HK-2 (cell line): Measurements from ENCODE around the gene EXOC6B.

Experiments used
- DNase-seq: peaks from one replicate; pipeline ENCODE4 v3.0.0-alpha.2; 2018; ENCODE audit not compliant: unreplicated experiment

EXOC6B gene

GRCh38 chr2:72793798-72794440, 31.9 kb downstream of the EXOC6B start:
- DNase-seq = no peak

DNA sequence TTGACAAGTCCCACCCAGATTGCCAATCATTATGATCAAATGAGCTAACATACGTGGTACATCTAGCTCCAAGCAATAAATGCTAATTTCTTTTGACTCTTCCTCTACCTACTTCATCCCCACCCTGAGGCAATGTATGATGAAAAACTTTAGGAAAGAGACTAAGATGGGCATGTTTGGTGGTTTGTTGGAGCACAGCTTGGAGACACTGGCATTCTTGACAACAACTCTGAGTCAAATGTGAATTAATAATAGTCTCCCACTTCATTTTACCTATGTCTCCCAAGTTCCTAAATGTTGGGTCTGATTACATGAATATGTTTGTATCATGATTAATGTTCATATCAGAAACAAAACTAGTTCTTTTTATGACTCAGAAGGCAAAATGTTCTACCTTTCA, 36.6 kb downstream of the EXOC6B start:
- DNase-seq = no peak

DNA sequence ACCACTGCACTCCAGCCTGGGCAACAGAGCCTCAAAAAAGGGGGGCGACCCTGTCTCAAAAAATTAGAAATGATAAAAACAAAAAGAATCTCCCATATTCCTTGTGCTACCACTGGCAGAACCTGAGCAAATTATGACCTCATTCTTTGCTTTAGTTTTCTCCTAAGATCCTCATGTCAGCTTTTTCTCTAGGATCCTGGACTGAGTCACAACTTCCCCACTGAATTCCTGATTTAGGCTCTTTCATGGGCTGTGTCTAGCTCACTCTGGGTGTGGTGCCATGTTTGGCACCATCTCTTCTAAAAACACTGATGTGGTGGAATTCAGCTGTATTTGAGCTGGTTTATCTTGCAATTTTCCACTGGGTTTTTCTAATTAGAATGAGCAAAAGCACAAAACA, 37.1 kb downstream of the EXOC6B start:
- no peak for DNase-seq

- no peak for DNase-seq
Measured at GRCh38 chr2:72785517-72785916, 40.3 kb downstream of the EXOC6B start.

DNA sequence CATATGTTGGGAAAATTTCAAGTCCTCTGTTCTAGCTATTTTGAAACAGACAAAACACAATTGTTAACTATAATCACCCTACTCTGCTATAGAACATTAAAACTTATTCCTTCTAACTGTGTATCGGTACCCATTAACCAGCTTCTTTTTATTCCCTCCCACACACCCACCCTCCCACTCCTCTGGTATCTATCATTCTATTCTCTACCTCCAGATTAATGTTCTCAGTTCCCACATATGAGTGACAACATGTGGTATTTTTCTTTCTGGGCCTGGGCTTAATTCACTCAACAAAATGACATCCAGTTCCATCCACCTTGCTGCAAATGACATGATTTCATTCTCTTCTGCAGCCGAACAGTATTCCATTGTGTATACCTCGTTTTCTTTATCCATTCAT, 43.3 kb downstream of the EXOC6B start:
- no peak for DNase-seq

DNA sequence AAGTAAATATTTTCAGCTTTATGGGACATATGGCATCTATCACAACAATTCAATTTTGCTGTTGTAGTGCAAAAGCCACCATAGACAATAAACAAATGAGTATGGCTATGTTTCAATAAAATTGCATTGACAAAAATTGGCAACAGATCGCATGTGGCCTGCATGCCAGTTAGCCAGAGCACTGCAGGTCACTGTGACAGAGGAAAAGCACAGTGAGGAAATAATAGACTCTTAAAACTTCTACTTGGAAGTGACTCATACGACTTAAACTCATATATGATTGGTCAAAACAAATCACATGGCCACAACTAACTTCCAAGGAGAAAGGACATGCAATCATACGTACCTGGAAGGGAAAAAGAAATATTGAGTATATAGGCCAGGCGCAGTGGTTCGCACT, 44.4 kb downstream of the EXOC6B start:
- no peak for DNase-seq

GRCh38 chr2:72780477-72780876, 45.4 kb downstream of the EXOC6B start:
- DNase-seq = no peak

- DNase-seq = no peak
Measured at GRCh38 chr2:72779495-72779894, 46.3 kb downstream of the EXOC6B start.

- no peak for DNase-seq
Measured at GRCh38 chr2:72778410-72778809, 47.4 kb downstream of the EXOC6B start.

DNA sequence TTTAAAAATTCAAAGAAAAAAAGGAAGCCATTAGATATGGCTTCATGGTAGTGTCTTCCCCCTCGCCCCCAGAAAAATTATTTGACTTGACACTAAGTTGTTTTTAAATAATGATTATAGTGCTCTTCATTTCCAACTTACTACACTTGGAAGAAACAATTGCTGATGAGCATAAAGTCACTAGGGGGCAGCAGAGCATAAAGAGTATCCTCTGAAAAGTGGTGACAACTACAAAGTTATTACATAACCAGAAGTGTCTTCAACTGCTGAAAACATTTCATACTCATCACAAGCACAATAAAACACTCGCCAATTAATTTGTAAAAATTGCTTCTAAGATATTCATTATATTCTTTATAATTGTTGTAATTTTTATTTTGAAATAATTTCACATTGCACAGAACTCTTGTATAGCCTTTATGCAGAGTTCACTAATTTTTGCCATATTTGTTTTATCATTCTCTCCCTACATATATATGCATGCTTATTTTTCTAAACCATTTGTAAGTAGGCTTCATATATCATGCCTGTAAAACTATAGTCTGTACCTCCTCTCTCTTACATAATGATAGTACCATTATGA, 54.9 kb downstream of the EXOC6B start:
- DNase-seq = peak; percentile 16

GRCh38 chr2:72765997-72766609, 59.7 kb downstream of the EXOC6B start:
- no peak for DNase-seq

DNA sequence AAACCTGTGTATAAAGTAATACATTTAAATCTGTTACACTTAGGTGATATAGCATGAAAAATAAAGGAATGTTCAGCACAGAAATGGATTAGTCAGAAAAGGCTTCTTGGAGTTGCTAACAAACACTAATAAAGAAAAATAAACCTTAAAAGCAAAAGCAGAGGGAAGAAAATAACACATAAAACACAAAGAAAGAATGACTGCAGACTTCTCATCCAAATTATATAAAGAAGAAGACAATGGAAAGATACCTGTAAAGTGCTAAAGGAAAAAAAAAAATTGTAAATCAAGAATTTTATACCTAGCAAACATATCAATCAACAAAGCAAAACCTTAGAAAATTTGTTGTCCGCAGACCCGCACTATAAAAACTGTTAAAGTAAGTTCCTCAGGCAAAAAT, 63.6 kb downstream of the EXOC6B start:
- DNase-seq = no peak

DNA sequence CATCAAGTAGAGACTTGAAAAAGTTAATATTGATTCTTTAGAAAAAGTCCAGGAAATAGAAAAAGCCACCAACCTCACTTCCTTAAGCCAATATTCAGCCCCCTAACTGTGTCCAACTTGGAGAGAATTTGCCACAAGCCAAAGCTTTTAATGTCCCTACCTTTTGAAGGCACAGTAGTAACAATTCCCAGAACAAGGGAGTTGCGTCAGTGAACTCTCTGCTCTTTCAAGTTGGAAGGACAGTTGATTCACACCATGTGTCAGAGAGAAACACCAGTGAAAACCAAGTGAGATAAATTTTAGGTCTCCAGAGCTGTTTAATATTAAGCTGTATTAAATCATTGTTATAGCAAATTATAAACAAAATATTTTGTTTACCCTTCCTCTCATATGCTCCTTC, 66.1 kb downstream of the EXOC6B start:
- no peak for DNase-seq

DNA sequence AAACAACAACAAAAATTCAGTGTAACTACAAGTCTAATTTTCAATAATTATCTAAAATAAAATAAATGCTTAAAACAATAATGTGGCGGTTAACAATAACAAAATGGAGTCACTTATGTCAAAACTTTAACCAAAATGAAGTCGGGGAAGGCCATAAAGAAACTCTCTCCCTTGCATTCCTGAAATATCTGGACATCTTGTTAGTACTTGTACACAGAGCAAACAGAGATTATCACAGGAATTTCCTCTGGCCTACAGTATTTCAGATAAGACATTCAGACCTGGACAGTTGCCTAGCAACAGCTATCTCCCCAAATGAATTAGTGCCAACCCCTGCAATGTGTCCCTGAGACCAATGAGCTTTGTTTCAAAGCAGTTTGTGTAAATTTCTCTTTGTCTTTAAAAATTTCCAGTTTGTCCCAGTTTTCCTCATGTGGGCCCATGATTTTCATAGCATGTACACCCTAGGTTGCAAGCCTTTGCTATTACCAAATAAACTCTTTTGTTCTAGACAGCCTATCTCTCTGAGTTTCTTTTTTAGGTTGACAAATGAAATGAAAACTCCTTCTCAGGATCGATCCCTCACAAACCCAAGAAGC, 68.6 kb downstream of the EXOC6B start:
- no peak for DNase-seq

GRCh38 chr2:72755647-72756423, 70.0 kb downstream of the EXOC6B start:
- DNase-seq = no peak

- no peak for DNase-seq
Measured at GRCh38 chr2:72754628-72755320, 71.1 kb downstream of the EXOC6B start.

DNA sequence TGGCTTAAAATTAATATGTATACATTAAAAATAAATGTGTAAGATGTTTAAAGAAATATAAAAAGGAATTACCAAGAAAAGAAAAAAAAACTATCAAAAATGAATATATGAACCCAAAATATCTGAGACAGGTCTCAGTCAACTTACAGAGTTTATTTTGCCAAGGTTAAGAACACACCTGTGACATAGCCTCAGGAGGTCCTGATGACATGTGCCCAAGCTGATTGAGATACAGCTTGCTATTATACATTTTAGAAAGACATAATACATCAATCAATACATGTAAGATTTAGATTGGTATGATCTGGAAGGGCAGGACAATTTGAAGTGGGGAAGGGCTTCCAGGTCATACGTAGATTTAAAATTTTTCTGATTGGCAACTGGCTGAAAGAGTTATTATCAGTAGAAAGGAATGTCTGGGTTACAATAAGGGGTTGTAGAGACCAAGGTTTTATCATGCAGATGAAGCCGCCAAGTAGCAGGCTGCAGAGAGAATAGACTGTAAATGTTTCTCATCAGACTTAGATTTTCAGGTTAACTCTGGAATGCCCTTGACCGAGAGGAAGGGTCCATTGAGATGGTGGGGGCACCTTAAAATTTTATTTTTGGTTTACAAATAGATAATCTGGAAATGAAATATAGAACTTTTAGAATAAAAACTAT, 74.7 kb downstream of the EXOC6B start:
- DNase-seq = no peak

GRCh38 chr2:72750466-72750865, 75.4 kb downstream of the EXOC6B start:
- DNase-seq = no peak

GRCh38 chr2:72747344-72747743, 78.5 kb downstream of the EXOC6B start:
- no peak for DNase-seq

GRCh38 chr2:72745679-72746368, 80.0 kb downstream of the EXOC6B start:
- no peak for DNase-seq

- DNase-seq = no peak
Measured at GRCh38 chr2:72744049-72744448, 81.8 kb downstream of the EXOC6B start.
